T-helper 1 cell treated with Interleukin-12 subunit alpha and Interleukin-12 subunit beta and Interleukin-4 antibody, amounts not matched to agents 30 μg/mL and 1 μg/mL, for 36 hours (primary cell): Measurements from ENCODE around the gene PAQR3.
"Not testable (repeated sequence)": the region's sequence is repeated elsewhere in the genome, so short reads cannot be mapped to it uniquely, and the experiment has no call there.

Source experiments
- H3K27ac Mint-ChIP-seq: one replicate; pipeline ENCODE4 v1.8.0; 2021; ENCODE audit warnings: mild to moderate bottlenecking, mixed read lengths
- H3K27me3 Mint-ChIP-seq: one replicate; pipeline ENCODE4 v1.8.0; 2021; ENCODE audit warnings: low read depth, mixed read lengths
- H3K36me3 Mint-ChIP-seq: one replicate; pipeline ENCODE4 v1.8.0; 2021; ENCODE audit warnings: low read depth, mixed read lengths
- H3K4me1 Mint-ChIP-seq: one replicate; pipeline ENCODE4 v1.8.0; 2021; ENCODE audit warnings: low read depth, mixed read lengths
- H3K4me3 Mint-ChIP-seq: one replicate; pipeline ENCODE4 v1.8.0; 2021; ENCODE audit warnings: mild to moderate bottlenecking, moderate library complexity, mixed read lengths
- H3K9me3 Mint-ChIP-seq: one replicate; pipeline ENCODE4 v1.8.0; 2021; ENCODE audit warnings: mixed read lengths

The PAQR3 gene

GRCh38 chr4:78902298-78902697 lies 36.9 kb downstream of the PAQR3 start:
- H3K9me3 Mint-ChIP-seq = no peaks in the 10 kb centered on the region
- H3K4me1 Mint-ChIP-seq = no peaks in the 10 kb centered on the region
- no peak overlapping the region for H3K4me3 Mint-ChIP-seq
- no peak overlapping the region for H3K27ac Mint-ChIP-seq
- peaks cover 2% of the 10 kb centered on the region for H3K36me3 Mint-ChIP-seq
- no peaks in the 10 kb centered on the region for H3K27me3 Mint-ChIP-seq

- Mint-ChIP-seq H3K27ac (no peak overlapping the region), H3K36me3 (peaks cover 2% of the 10 kb centered on the region), H3K4me3 (no peak overlapping the region), H3K9me3 (no peaks in the 10 kb centered on the region), H3K4me1 (no peaks in the 10 kb centered on the region), H3K27me3 (no peaks in the 10 kb centered on the region)
These were observed 37.4 kb downstream of the PAQR3 start for GRCh38 chr4:78901882-78902281.

GRCh38 chr4:78899302-78899701 lies 39.9 kb downstream of the PAQR3 start:
- H3K36me3 Mint-ChIP-seq = peaks cover 8% of the 10 kb centered on the region
- no peaks in the 10 kb centered on the region for H3K4me1 Mint-ChIP-seq
- H3K27ac Mint-ChIP-seq = no peak overlapping the region
- H3K27me3 Mint-ChIP-seq = no peaks in the 10 kb centered on the region
- H3K4me3 Mint-ChIP-seq = no peak overlapping the region
- no peaks in the 10 kb centered on the region for H3K9me3 Mint-ChIP-seq

GRCh38 chr4:78889955-78890354 lies 49.3 kb downstream of the PAQR3 start:
- no peaks in the 10 kb centered on the region for H3K27me3 Mint-ChIP-seq
- H3K4me3 Mint-ChIP-seq = no peak overlapping the region
- no peaks in the 10 kb centered on the region for H3K9me3 Mint-ChIP-seq
- H3K36me3 Mint-ChIP-seq = peaks cover 21% of the 10 kb centered on the region
- no peak overlapping the region for H3K27ac Mint-ChIP-seq
- peaks cover 11% of the 10 kb centered on the region for H3K4me1 Mint-ChIP-seq

- Mint-ChIP-seq H3K9me3 (no peaks in the 10 kb centered on the region), H3K27ac (no peak overlapping the region), H3K27me3 (no peaks in the 10 kb centered on the region), H3K36me3 (peaks cover 7% of the 10 kb centered on the region), H3K4me3 (no peak overlapping the region), H3K4me1 (peaks cover 5% of the 10 kb centered on the region)
These were observed 53.6 kb downstream of the PAQR3 start for GRCh38 chr4:78885598-78885997.

GRCh38 chr4:78880874-78881492 lies 58.3 kb downstream of the PAQR3 start:
- H3K4me3 Mint-ChIP-seq = no peak overlapping the region
- H3K36me3 Mint-ChIP-seq = peaks cover 4% of the 10 kb centered on the region
- H3K27me3 Mint-ChIP-seq = no peaks in the 10 kb centered on the region
- no peak overlapping the region for H3K27ac Mint-ChIP-seq
- no peaks in the 10 kb centered on the region for H3K9me3 Mint-ChIP-seq
- no peaks in the 10 kb centered on the region for H3K4me1 Mint-ChIP-seq

GRCh38 chr4:78878031-78878430 lies 61.2 kb downstream of the PAQR3 start:
- H3K27me3 Mint-ChIP-seq = no peaks in the 10 kb centered on the region
- H3K27ac Mint-ChIP-seq = no peak overlapping the region
- no peak overlapping the region for H3K4me3 Mint-ChIP-seq
- no peaks in the 10 kb centered on the region for H3K9me3 Mint-ChIP-seq
- no peaks in the 10 kb centered on the region for H3K4me1 Mint-ChIP-seq
- H3K36me3 Mint-ChIP-seq = peaks cover 8% of the 10 kb centered on the region

- H3K36me3 Mint-ChIP-seq = peaks cover 14% of the 10 kb centered on the region
- no peaks in the 10 kb centered on the region for H3K9me3 Mint-ChIP-seq
- H3K4me3 Mint-ChIP-seq = no peak overlapping the region
- H3K27ac Mint-ChIP-seq = no peak overlapping the region
- no peaks in the 10 kb centered on the region for H3K4me1 Mint-ChIP-seq
- no peaks in the 10 kb centered on the region for H3K27me3 Mint-ChIP-seq
These were observed 62.5 kb downstream of the PAQR3 start for GRCh38 chr4:78876568-78877320.

GRCh38 chr4:78870056-78870455 lies 69.2 kb downstream of the PAQR3 start:
- no peak overlapping the region for H3K27ac Mint-ChIP-seq
- H3K36me3 Mint-ChIP-seq = peaks cover 23% of the 10 kb centered on the region
- no peaks in the 10 kb centered on the region for H3K9me3 Mint-ChIP-seq
- no peak overlapping the region for H3K4me3 Mint-ChIP-seq
- H3K4me1 Mint-ChIP-seq = peaks cover 2% of the 10 kb centered on the region
- no peaks in the 10 kb centered on the region for H3K27me3 Mint-ChIP-seq

- H3K4me1 Mint-ChIP-seq, H3K27me3 Mint-ChIP-seq, H3K9me3 Mint-ChIP-seq, H3K4me3 Mint-ChIP-seq, H3K27ac Mint-ChIP-seq: not testable (repeated sequence)
- peaks cover 20% of the 10 kb centered on the region for H3K36me3 Mint-ChIP-seq
These were observed 70.5 kb downstream of the PAQR3 start for GRCh38 chr4:78868712-78869111.

GRCh38 chr4:78865451-78865850 lies 73.8 kb downstream of the PAQR3 start:
- H3K27ac Mint-ChIP-seq = no peak overlapping the region

GRCh38 chr4:78864405-78865024 lies 74.7 kb downstream of the PAQR3 start:
- H3K4me3 Mint-ChIP-seq = no peak overlapping the region
- H3K27me3 Mint-ChIP-seq = no peaks in the 10 kb centered on the region
- no peaks in the 10 kb centered on the region for H3K9me3 Mint-ChIP-seq
- H3K4me1 Mint-ChIP-seq = peaks cover 9% of the 10 kb centered on the region
- peaks cover 7% of the 10 kb centered on the region for H3K36me3 Mint-ChIP-seq
- no peak overlapping the region for H3K27ac Mint-ChIP-seq

More at GRCh38 chr4:78865451-78865850, 73.8 kb downstream of the PAQR3 start:
- H3K27me3 Mint-ChIP-seq = no peaks in the 10 kb centered on the region
- H3K9me3 Mint-ChIP-seq = no peaks in the 10 kb centered on the region
- no peak overlapping the region for H3K4me3 Mint-ChIP-seq
- H3K4me1 Mint-ChIP-seq = peaks cover 9% of the 10 kb centered on the region
- H3K36me3 Mint-ChIP-seq = peaks cover 9% of the 10 kb centered on the region

GRCh38 chr4:78863991-78864390 lies 75.2 kb downstream of the PAQR3 start:
- H3K4me3 Mint-ChIP-seq = no peak overlapping the region
- no peaks in the 10 kb centered on the region for H3K9me3 Mint-ChIP-seq
- no peak overlapping the region for H3K27ac Mint-ChIP-seq
- peaks cover 7% of the 10 kb centered on the region for H3K36me3 Mint-ChIP-seq
- no peaks in the 10 kb centered on the region for H3K27me3 Mint-ChIP-seq
- peaks cover 9% of the 10 kb centered on the region for H3K4me1 Mint-ChIP-seq

GRCh38 chr4:78863254-78863869 lies 75.9 kb downstream of the PAQR3 start:
- no peaks in the 10 kb centered on the region for H3K9me3 Mint-ChIP-seq
- peaks cover 6% of the 10 kb centered on the region for H3K36me3 Mint-ChIP-seq
- peaks cover 9% of the 10 kb centered on the region for H3K4me1 Mint-ChIP-seq
- H3K4me3 Mint-ChIP-seq = no peak overlapping the region
- no peaks in the 10 kb centered on the region for H3K27me3 Mint-ChIP-seq
- H3K27ac Mint-ChIP-seq = no peak overlapping the region

- H3K36me3 Mint-ChIP-seq = peaks cover 6% of the 10 kb centered on the region
- H3K9me3 Mint-ChIP-seq = no peaks in the 10 kb centered on the region
- peaks cover 9% of the 10 kb centered on the region for H3K4me1 Mint-ChIP-seq
- H3K27me3 Mint-ChIP-seq = no peaks in the 10 kb centered on the region
- no peak overlapping the region for H3K27ac Mint-ChIP-seq
- no peak overlapping the region for H3K4me3 Mint-ChIP-seq
These were observed 76.9 kb downstream of the PAQR3 start for GRCh38 chr4:78862314-78862737.
